Transverse colon (tissue), 4 donors: ENCODE data around the gene ZNF236. TPM values are rescaled to one million over a fixed set of nuclear protein-coding genes. Genes with fewer than 3 reads are reported as not detected.
"Not testable (repeated sequence)": the region's sequence is repeated elsewhere in the genome, so short reads cannot be mapped to it uniquely, and the experiment has no call there.

Experiments used
- DNase-seq: peaks from one replicate; pipeline ENCODE4 v3.0.0-alpha.2; 2019
- H3K27ac ChIP-seq, 4 donors: fragments of 200-600 bp; sonication (generic); 2 replicates each; pipeline ENCODE4 v1.5.1; 2016 to 2018; ENCODE audit warnings: inconsistent platforms in 4 of 4
- H3K27me3 ChIP-seq: fragments of 200-600 bp; sonication (generic); 2 replicates; pipeline ENCODE4 v1.5.1; 2017; ENCODE audit warnings: inconsistent platforms
- H3K36me3 ChIP-seq, 4 donors: fragments of 200-600 bp; sonication (generic); 2 replicates each; pipeline ENCODE4 v1.5.1; 2017 to 2019; ENCODE audit warnings: inconsistent platforms in 4 of 4
- H3K4me1 ChIP-seq, 4 donors: fragments of 200-600 bp; sonication (generic); 2 replicates each; pipeline ENCODE4 v1.5.1; 2017 to 2020; ENCODE audit warnings: inconsistent platforms in 4 of 4
- H3K4me3 ChIP-seq, 4 donors: fragments of 200-600 bp; sonication (generic); 1 replicate in 1 of 4; 2 replicates in 3 of 4; pipeline versions ENCODE4 v1.5.1 to v1.6.1; 2017 to 2019; ENCODE audit warnings: inconsistent platforms in 4 of 4
- H3K9me3 ChIP-seq, 2 donors: fragments of 200-600 bp; sonication (generic); 2 replicates each; pipeline ENCODE4 v1.5.1; 2017 to 2019; ENCODE audit warnings: inconsistent platforms in 2 of 2
- CTCF ChIP-seq, 5 experiments: fragments of 200-600 bp in 3 of 5; fragments of 450-650 bp in 2 of 5; sonication (generic) in 3 of 5; IDR thresholded peaks; 1 replicate in 2 of 5; 2 replicates in 3 of 5; pipeline ENCODE4 v1.5.1; 2016 to 2017; ENCODE audit warnings: antibody characterized with exemption in 5 of 5, inconsistent platforms in 3 of 5, mild to moderate bottlenecking in 2 of 5, moderate library complexity in 1 of 5
- EP300 ChIP-seq: sonication (generic); formaldehyde crosslinking; IDR thresholded peaks from one replicate; pipeline ENCODE4 v1.6.1; 2017; ENCODE audit warnings: antibody characterized with exemption, low read depth
- POLR2A ChIP-seq: fragments of 450-650 bp; IDR thresholded peaks from one replicate; pipeline ENCODE4 v1.6.1; 2016; ENCODE audit warnings: antibody characterized with exemption, mild to moderate bottlenecking, moderate library complexity
- POLR2AphosphoS5 ChIP-seq, 3 donors: sonication (generic); formaldehyde crosslinking; IDR thresholded peaks; one replicate each; pipeline ENCODE4 v1.6.1; 2016; ENCODE audit warnings: antibody characterized with exemption in 3 of 3
- WGBS, 2 donors: methylation state at CpG; one replicate each; pipeline ENCODE4 v1.1.5; 2018; ENCODE audit warnings: low coverage in 1 of 2; 5-methylcytosine and 5-hydroxymethylcytosine counted together
- in situ Hi-C, 4 donors: fragments of 200-750 bp; cut with MboI; loops; one replicate each; pipeline versions ENCODE4 v1.15.0 to v1.15.1; 2017; ENCODE audit warnings: low sequenced_read_pairs in 3 of 4, low pct_ligation_motif_present in 1 of 4, low pct_unique_long_range_greater_than_20kb in 1 of 4
- intact Hi-C: fragments of 100-400 bp; cut with DNase I; formaldehyde crosslinking; loops from one replicate; pipeline ENCODE4 v1.15.1; 2023; ENCODE audit warnings: low total_unique reads
- total RNA-seq, 4 donors: library from RNA; depleted of rRNA; stranded (reverse); fragments of >200 nt; gene quantifications; one replicate each; pipeline ENCODE4 v1.1.0, GENCODE V29; 2016

The ZNF236 gene
- total RNA-seq, 4 donors from 2014 or later = 18.3 to 82.8 (median 43.7) TPM

GRCh38 chr18:76938619-76939018 is 116.3 kb downstream of the ZNF236 start:
- Histone ChIP-seq H3K9me3 (no peaks in the 10 kb centered on the region), H3K4me3 (no peak overlapping the region), H3K36me3 (peaks cover 0 to 15% (median 4%) of the 10 kb centered on the region in 4 donors), H3K4me1 (no peaks in the 10 kb centered on the region), H3K27me3 (no peaks in the 10 kb centered on the region), H3K27ac (no peak overlapping the region)
- in situ Hi-C loops (no loop called here), intact Hi-C loops (no loop called here)
- no peak for TF ChIP-seq CTCF (IDR thresholded peaks at IDR 0.05)
- TF ChIP-seq EP300 = no peak
- TF ChIP-seq POLR2A = no peak
- TF ChIP-seq POLR2AphosphoS5 (IDR thresholded peaks at IDR 0.05) = no peak
- no peak for DNase-seq
- 90 to 93% methylated on average over 3 to 12 of the region's 12 CpGs for WGBS, 2 donors

GRCh38 chr18:76941284-76941683 is 118.9 kb downstream of the ZNF236 start:
- 74 to 100% methylated on average over 3 to 9 of the region's 9 CpGs for whole genome bisulfite sequencing, 2 donors
- Histone ChIP-seq H3K27me3 (no peaks in the 10 kb centered on the region), H3K9me3 (no peaks in the 10 kb centered on the region), H3K4me1 (no peaks in the 10 kb centered on the region), H3K4me3 (no peak overlapping the region), H3K27ac (no peak overlapping the region), H3K36me3 (peaks cover 0 to 11% (median 4%) of the 10 kb centered on the region in 4 donors)
- intact Hi-C loops = no loop called here
- in situ Hi-C loops = no loop called here
- DNase-seq = no peak
- TF ChIP-seq EP300 (no peak), POLR2A (no peak), CTCF (IDR thresholded peaks at IDR 0.05) (no peak), POLR2AphosphoS5 (IDR thresholded peaks at IDR 0.05) (no peak)

- 71 to 73% methylated on average over 2 to 6 of the region's 6 CpGs for WGBS, 2 donors
- DNase-seq = no peak
- intact Hi-C loops = no loop called here
- peaks cover 0 to 4% (median 0%) of the 10 kb centered on the region in 4 donors for H3K36me3 ChIP-seq
- no peak overlapping the region for H3K27ac ChIP-seq
- H3K27me3 ChIP-seq = no peaks in the 10 kb centered on the region
- no peak for TF ChIP-seq POLR2A
- TF ChIP-seq EP300 = peak; percentile 4
- peak; percentile 21 to 41 (median 40) for TF ChIP-seq POLR2AphosphoS5 (IDR thresholded peaks at IDR 0.05)
- no peaks in the 10 kb centered on the region for H3K9me3 ChIP-seq
- H3K4me1 ChIP-seq = no peaks in the 10 kb centered on the region
- H3K4me3 ChIP-seq = no peak overlapping the region
- in situ Hi-C loops = no loop called here
Observed at GRCh38 chr18:76943542-76944339, 121.4 kb downstream of the ZNF236 start.

GRCh38 chr18:76944346-76944745 is 122.0 kb downstream of the ZNF236 start:
- H3K4me1 ChIP-seq, H3K27ac ChIP-seq, H3K36me3 ChIP-seq, intact Hi-C loops, H3K9me3 ChIP-seq, in situ Hi-C loops, DNase-seq, H3K4me3 ChIP-seq, H3K27me3 ChIP-seq: not testable (repeated sequence)
- 89 to 92% methylated on average over 7 to 8 of the region's 8 CpGs for WGBS, 2 donors

GRCh38 chr18:76948345-76948744 is 126.0 kb downstream of the ZNF236 start:
- WGBS, 2 donors = 83 to 86% methylated on average over 7 to 8 of the region's 8 CpGs

More at GRCh38 chr18:76948345-76948744, 126.0 kb downstream of the ZNF236 start:
- Histone ChIP-seq H3K36me3 (peaks cover 0 to 6% (median 0%) of the 10 kb centered on the region in 4 donors), H3K27ac (no peak overlapping the region), H3K4me3 (no peak overlapping the region), H3K4me1 (peaks cover 0 to 7% (median 4%) of the 10 kb centered on the region in 4 donors), H3K9me3 (no peaks in the 10 kb centered on the region), H3K27me3 (no peaks in the 10 kb centered on the region)
- no peak for DNase-seq
- TF ChIP-seq CTCF (IDR thresholded peaks at IDR 0.05) = no peak
- TF ChIP-seq POLR2A = no peak
- no peak for TF ChIP-seq POLR2AphosphoS5 (IDR thresholded peaks at IDR 0.05)
- no peak for TF ChIP-seq EP300
- intact Hi-C loops (no loop called here), in situ Hi-C loops (no loop called here)
